H1 (cell line): ENCODE measurements around the gene DLEC1. TPM values are rescaled to one million over a fixed set of nuclear protein-coding genes. Genes with fewer than 3 reads are reported as not detected.

Experiments used
- CTCF ChIA-PET: fragments of 300-600 bp; sonication (Branson Sonifier 250); formaldehyde crosslinking; loops from one replicate; lab custom pipeline; 2021; ENCODE audit not compliant: partially characterized antibody; lab: Charles Lee
- POLR2A ChIA-PET: fragments of 300-600 bp; sonication (Branson Sonifier 250); formaldehyde crosslinking; loops from one replicate; lab custom pipeline; 2021; ENCODE audit warnings: inconsistent platforms; ENCODE audit not compliant: partially characterized antibody; lab: Charles Lee
- DNase-seq, 2 experiments: peaks; one replicate each; pipeline versions ENCODE4 v3.0.0 to v3.0.0-alpha.2; 2010 to 2022; ENCODE audit warnings: low spot score in 2 of 2, low read depth in 1 of 2, mixed read lengths in 1 of 2
- FAIRE-seq: peaks from 2 replicates; lab custom pipeline; 2011; peaks lifted over from hg19 to GRCh38; lab: Jason Lieb, UNC
- H2AFZ ChIP-seq: 2 replicates; pipeline ENCODE4 v1.8.1; 2012; ENCODE audit warnings: low read length, inconsistent platforms
- H2AK5ac ChIP-seq: 2 replicates; pipeline ENCODE4 v1.6.1; 2013; ENCODE audit warnings: low read depth, low read length
- H2BK120ac ChIP-seq: replicated peaks from 2 replicates; pipeline ENCODE3; 2013; ENCODE audit warnings: low read depth, low read length, inconsistent platforms
- H2BK12ac ChIP-seq: 2 replicates; pipeline ENCODE4 v1.6.1; 2013; ENCODE audit warnings: low read depth, low read length
- H2BK15ac ChIP-seq: 2 replicates; pipeline ENCODE4 v1.6.1; 2013; ENCODE audit warnings: low read length
- H2BK20ac ChIP-seq: 2 replicates; pipeline ENCODE4 v1.6.1; 2013; ENCODE audit warnings: low read length
- H2BK5ac ChIP-seq: 2 replicates; pipeline ENCODE4 v1.6.1; 2013; ENCODE audit warnings: low read depth, low read length
- H3K14ac ChIP-seq: 2 replicates; pipeline ENCODE4 v1.6.1; 2013; ENCODE audit warnings: inconsistent platforms; ENCODE audit not compliant: insufficient read length
- H3K18ac ChIP-seq: 2 replicates; pipeline ENCODE4 v1.6.1; 2013; ENCODE audit warnings: low read length; ENCODE audit errors: extremely low read depth
- H3K23ac ChIP-seq: 2 replicates; pipeline ENCODE4 v1.6.1; 2013; ENCODE audit warnings: inconsistent platforms; ENCODE audit not compliant: insufficient read length
- H3K23me2 ChIP-seq: 2 replicates; pipeline ENCODE4 v1.6.1; 2013; ENCODE audit warnings: low read depth, low read length
- H3K27ac ChIP-seq: 2 replicates; pipeline ENCODE4 v1.6.1; 2011; ENCODE audit warnings: low read depth, low read length, inconsistent platforms
- H3K27me3 ChIP-seq, 4 experiments: replicated peaks in 1 of 4; 1 replicate in 1 of 4; 2 replicates in 3 of 4; pipeline versions ENCODE4 v1.6.1 to v1.8.1; 2011 to 2013; ENCODE audit warnings: low read length in 3 of 4, mild to moderate bottlenecking in 3 of 4, inconsistent platforms in 2 of 4, mixed read lengths in 2 of 4, moderate library complexity in 1 of 4; ENCODE audit not compliant: control insufficient read depth in 3 of 4, insufficient read depth in 3 of 4; ENCODE audit errors: extremely low read depth in 1 of 4
- H3K36me3 ChIP-seq, 4 experiments: 2 replicates each; pipeline versions ENCODE4 v1.6.1 to v1.8.1; 2011 to 2013; ENCODE audit warnings: mild to moderate bottlenecking in 4 of 4, low read length in 3 of 4, moderate library complexity in 2 of 4, control low read depth in 1 of 4, inconsistent platforms in 1 of 4; ENCODE audit not compliant: insufficient read depth in 4 of 4, control insufficient read depth in 2 of 4
- H3K4ac ChIP-seq: replicated peaks from 2 replicates; pipeline ENCODE3; 2013; ENCODE audit warnings: low read length, low read depth, mixed read lengths, inconsistent platforms; ENCODE audit not compliant: insufficient read length
- H3K4me1 ChIP-seq, 4 experiments: replicated peaks in 1 of 4; 1 replicate in 1 of 4; 2 replicates in 3 of 4; pipeline versions ENCODE4 v1.6.1 to v1.8.1; 2011 to 2013; ENCODE audit warnings: low read length in 3 of 4, inconsistent platforms in 2 of 4, mixed read lengths in 1 of 4; ENCODE audit not compliant: insufficient read depth in 4 of 4, control insufficient read depth in 3 of 4
- H3K4me2 ChIP-seq, 2 experiments: 2 replicates each; pipeline versions ENCODE4 v1.6.1 to v1.8.1; 2011 to 2013; ENCODE audit warnings: low read depth in 2 of 2, low read length in 2 of 2, control low read depth in 1 of 2, inconsistent platforms in 1 of 2, mild to moderate bottlenecking in 1 of 2; ENCODE audit not compliant: insufficient read depth in 1 of 2
- H3K4me3 ChIP-seq, 4 experiments: fragments of 200-600, 300-600 bp in 1 of 4; sonication (generic), shearing (Covaris generic), sonication (Bioruptor Twin) in 1 of 4; 2 replicates each; pipeline versions ENCODE4 v1.5.1 to v1.8.1; 2011 to 2016; ENCODE audit warnings: low read length in 4 of 4, low read depth in 3 of 4, control low read depth in 2 of 4, inconsistent platforms in 2 of 4, mild to moderate bottlenecking in 2 of 4, mixed read lengths in 1 of 4, moderate library complexity in 1 of 4; ENCODE audit not compliant: insufficient read depth in 2 of 4; ENCODE audit errors: extremely low read depth in 1 of 4
- H3K56ac ChIP-seq: replicated peaks from 2 replicates; pipeline ENCODE3; 2013; ENCODE audit warnings: low read depth, mild to moderate bottlenecking, mixed read lengths, low read length, inconsistent platforms; ENCODE audit not compliant: insufficient read length
- H3K79me1 ChIP-seq: 2 replicates; pipeline ENCODE4 v1.6.1; 2013; ENCODE audit warnings: low read depth, low read length, control low read depth
- H3K79me2 ChIP-seq, 2 experiments: 2 replicates each; pipeline versions ENCODE4 v1.6.1 to v1.8.1; 2012 to 2013; ENCODE audit warnings: low read length in 2 of 2, mild to moderate bottlenecking in 2 of 2, inconsistent platforms in 1 of 2; ENCODE audit not compliant: insufficient read depth in 2 of 2, control insufficient read depth in 1 of 2
- H3K9ac ChIP-seq, 4 experiments: replicated peaks in 1 of 4; 1 replicate in 1 of 4; 2 replicates in 3 of 4; pipeline versions ENCODE4 v1.6.1 to v1.8.1; 2011 to 2013; ENCODE audit warnings: low read depth in 3 of 4, low read length in 3 of 4, control low read depth in 2 of 4, mild to moderate bottlenecking in 2 of 4, moderate library complexity in 2 of 4, inconsistent platforms in 1 of 4; ENCODE audit errors: extremely low read depth in 1 of 4
- H3K9me3 ChIP-seq, 2 experiments: 2 replicates each; pipeline versions ENCODE4 v1.6.1 to v1.8.1; 2012 to 2013; ENCODE audit warnings: mild to moderate bottlenecking in 2 of 2, moderate library complexity in 2 of 2, control low read depth in 1 of 2, inconsistent platforms in 1 of 2, low read depth in 1 of 2, low read length in 1 of 2, mixed read lengths in 1 of 2; ENCODE audit not compliant: insufficient read depth in 2 of 2
- H4K20me1 ChIP-seq, 2 experiments: replicated peaks in 1 of 2; 2 replicates each; pipeline versions ENCODE3 to v1.8.1; 2011 to 2013; ENCODE audit warnings: inconsistent platforms in 2 of 2, low read length in 2 of 2, mild to moderate bottlenecking in 1 of 2; ENCODE audit not compliant: insufficient read depth in 2 of 2, control insufficient read depth in 1 of 2
- H4K5ac ChIP-seq: 2 replicates; pipeline ENCODE4 v1.6.1; 2013; ENCODE audit warnings: low read length, low read depth, mixed read lengths, inconsistent platforms; ENCODE audit not compliant: insufficient read length
- H4K8ac ChIP-seq: 2 replicates; pipeline ENCODE4 v1.8.0; 2013; ENCODE audit warnings: mild to moderate bottlenecking, moderate library complexity, low read length, inconsistent platforms; ENCODE audit not compliant: insufficient read depth; ENCODE audit errors: extremely low read depth
- H4K91ac ChIP-seq: replicated peaks from 2 replicates; pipeline ENCODE3; 2013; ENCODE audit warnings: low read length, mixed read lengths, inconsistent platforms; ENCODE audit not compliant: insufficient read length
- CBX5 ChIP-seq: fragments of 300-800, 300-1000 bp; sonication (generic); IDR thresholded peaks from 2 replicates; pipeline ENCODE4 v1.7.1; 2016; ENCODE audit warnings: antibody characterized with exemption, low read length, low read depth
- KDM1A ChIP-seq: fragments of 200-600, 300-600 bp; sonication (generic); IDR thresholded peaks from 2 replicates; pipeline ENCODE4 v1.7.1; 2016; ENCODE audit warnings: mild to moderate bottlenecking, low read length, borderline replicate concordance
- PHF8 ChIP-seq: fragments of 200-600 bp; sonication (generic); conservative IDR thresholded peaks from 2 replicates; pipeline ENCODE4 v1.7.1; 2012; ENCODE audit warnings: low read depth, mild to moderate bottlenecking, inconsistent platforms, low read length, moderate library complexity
- POU5F1 ChIP-seq: IDR thresholded peaks from 2 replicates; pipeline ENCODE4 v1.6.1; 2011; ENCODE audit warnings: low read depth, mild to moderate bottlenecking, low read length, moderate library complexity
- SP1 ChIP-seq: IDR thresholded peaks from 2 replicates; pipeline ENCODE4 v1.6.1; 2011; ENCODE audit warnings: low read depth, low read length
- SP4 ChIP-seq: IDR thresholded peaks from 2 replicates; pipeline ENCODE4 v1.6.1; 2012; ENCODE audit warnings: low read length, inconsistent platforms
- SUZ12 ChIP-seq: fragments of 200-600 bp; sonication (generic); IDR thresholded peaks from 2 replicates; pipeline ENCODE4 v1.6.1; 2012; ENCODE audit warnings: mild to moderate bottlenecking, inconsistent platforms, low read length, moderate library complexity, mixed read lengths
- TAF1 ChIP-seq: IDR thresholded peaks from 2 replicates; pipeline ENCODE4 v1.6.1; 2011; ENCODE audit warnings: mild to moderate bottlenecking, low read depth, low read length
- TAF7 ChIP-seq: optimal IDR thresholded peaks from 2 replicates; pipeline ENCODE3; 2011; ENCODE audit warnings: low read depth, mild to moderate bottlenecking, inconsistent platforms, low read length, moderate library complexity, borderline replicate concordance
- TBP ChIP-seq: IDR thresholded peaks from 2 replicates; pipeline ENCODE4 v1.6.1; 2011; ENCODE audit warnings: low read depth, low read length, improper control_type of control experiment
- TEAD4 ChIP-seq: IDR thresholded peaks from 2 replicates; pipeline ENCODE4 v1.6.1; 2012; ENCODE audit warnings: low read depth, low read length, inconsistent platforms, mixed read lengths
- WGBS, 2 experiments: shearing (Covaris generic) in 1 of 2; methylation state at CpG; one replicate each; pipeline versions ENCODE4 v1.1.6 to v1.1.7; 2013 to 2015; ENCODE audit warnings: low lambda C conversion rate in 2 of 2, mixed read lengths in 2 of 2, inconsistent platforms in 1 of 2, low coverage in 1 of 2, missing lambda C conversion rate in 1 of 2; ENCODE audit not compliant: insufficient replicate concordance in 2 of 2, insufficient coverage in 1 of 2, insufficient read length in 1 of 2; ENCODE audit errors: extremely low coverage in 1 of 2, missing lambda C conversion rate in 1 of 2; 5-methylcytosine and 5-hydroxymethylcytosine counted together
- polyA plus RNA-seq, 7 experiments: library from polyadenylated mRNA; depleted of rRNA in 3 of 7; stranded (reverse) in 5 of 7; unstranded in 2 of 7; fragments of >200 nt in 5 of 7; fragments of 200-250 nt in 2 of 7; gene quantifications; 1 replicate in 5 of 7; 2 replicates in 1 of 7; 4 replicates in 1 of 7; pipeline versions ENCODE4 v1.2.1 to v1.2.3, GENCODE V29; 2011 to 2013; ENCODE audit warnings: missing spikeins in 2 of 7, mixed read lengths in 2 of 7
- total RNA-seq: library from RNA; stranded (reverse); fragmentation: NEBNext Ultra II Directional; extraction: Animal tissue kit (Norgen Biotek cat#: 25700); gene quantifications from 2 replicates; pipeline ENCODE4 v1.2.1, GENCODE V29; 2021
- TF ChIP-seq, protein P1 (sequence below): IDR thresholded peaks from 2 replicates; pipeline ENCODE4 v1.6.1; 2012; ENCODE audit warnings: inconsistent platforms

DLEC1 gene
- total and polyA plus RNA-seq, 2 of the 8 experiments (the other 6 are each of a cell fraction or from before 2014, with no cell fraction given) = 0.26 to 0.76 TPM

DNA sequence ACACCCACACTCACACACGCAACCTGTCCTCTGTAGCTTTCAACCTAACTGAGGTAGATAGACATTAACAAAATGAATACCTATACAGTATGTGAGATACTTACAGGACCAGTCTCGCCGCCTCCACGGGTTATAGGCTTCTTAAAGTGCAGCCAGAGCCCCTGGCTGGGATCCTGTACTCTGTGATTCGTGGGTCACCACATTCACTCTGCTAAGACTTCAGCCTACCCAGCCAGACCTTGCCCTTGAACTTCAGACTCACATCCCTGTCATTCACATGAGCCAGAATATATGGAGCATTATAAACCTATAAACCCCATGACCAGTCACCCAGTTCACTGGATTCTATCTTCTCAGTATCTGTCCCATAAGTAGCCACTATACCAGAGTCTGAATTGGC lies 1.4 kb downstream of the DLEC1 start:
- Histone ChIP-seq H2BK20ac (no peak overlapping the region), H3K79me2 (no peaks in the 10 kb centered on the region), H3K79me1 (no peaks in the 10 kb centered on the region), H2AK5ac (no peak overlapping the region), H3K23ac (no peak overlapping the region), H3K36me3 (no peaks in the 10 kb centered on the region), H3K56ac (no peak overlapping the region), H3K4me1 (peaks cover 2 to 5% (median 4%) of the 10 kb centered on the region in 4 experiments; a peak in 4 of 7 replicates), H4K8ac (no peak overlapping the region), H2BK5ac (no peak overlapping the region), H3K27me3 (peaks cover 6 to 19% (median 17%) of the 10 kb centered on the region in 4 experiments), H3K14ac (no peak overlapping the region), H4K20me1 (no peaks in the 10 kb centered on the region), H3K18ac (no peak overlapping the region), H3K27ac (no peak overlapping the region), H3K9me3 (no peaks in the 10 kb centered on the region), H3K4me3 (no peak overlapping the region), H2BK12ac (no peak overlapping the region), H2BK120ac (no peak overlapping the region), H3K4me2 (peak overlapping the region in 1 of 2 experiments; percentile 62; a peak in 1 of 4 replicates), H4K91ac (no peak overlapping the region), H3K23me2 (peaks cover 7% of the 10 kb centered on the region; the same call in 1 of the 2 replicates), H3K4ac (no peak overlapping the region), H4K5ac (no peak overlapping the region), H2BK15ac (no peak overlapping the region), H3K9ac (no peak overlapping the region)
- ChIA-PET POLR2A (no interaction called here), CTCF (interaction anchor here (1.1 to 2.1 kb wide), 7 partner anchors 11 to 215 kb away, joined by 3 to 6 read pairs (median 3); partner anchors contain the start of gene PLCD1)
- no peak for DNase-seq
- FAIRE-seq = no peak
- TF ChIP-seq KDM1A = no peak
- no peak for TF ChIP-seq SP4
- no peak for TF ChIP-seq TBP
- TF ChIP-seq POU5F1 = no peak
- TF ChIP-seq, protein P1, sequence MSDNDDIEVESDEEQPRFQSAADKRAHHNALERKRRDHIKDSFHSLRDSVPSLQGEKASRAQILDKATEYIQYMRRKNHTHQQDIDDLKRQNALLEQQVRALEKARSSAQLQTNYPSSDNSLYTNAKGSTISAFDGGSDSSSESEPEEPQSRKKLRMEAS = no peak
- no peak for TF ChIP-seq PHF8
- no peak for TF ChIP-seq SUZ12
- TF ChIP-seq TAF7 = no peak
- TF ChIP-seq TEAD4 = no peak
- no peak for TF ChIP-seq CBX5
- no peak for TF ChIP-seq TAF1
- no peak for TF ChIP-seq SP1
- TF ChIP-seq, all 59 proteins: peak for 0
- WGBS, 2 experiments = 99% methylated on average over 5 of the region's 5 CpGs; no CpG with 5 or more reads in 1 of the 2 experiments
- H2AFZ ChIP-seq = no peak overlapping the region; the same call in 1 of the 2 replicates
